NCI-H2171 treated with DMSO at 0.1 percent for 48 hours (cell line): ENCODE results near the gene SMAGP.

Experiments
- DNase-seq: peaks from one replicate; lab custom pipeline; 2025; lab: John Stamatoyannopoulos, UW

SMAGP gene

GRCh38 chr12:51195841-51196240 lies 74.4 kb downstream of the SMAGP start:
- no peak for DNase-seq
